Measurements from ENCODE around the gene ASB7.

Gene ASB7

GRCh38 chr15:100670505-100671021 is 68.2 kb downstream of the ASB7 start:
- no peak overlapping the region for H3K27ac ChIP-seq (ENCODE audit: extremely low read depth, low read depth, low read length)
- TF ChIP-seq ZIC2 (tag by site-specific recombination; IDR thresholded peaks at IDR 0.05), result 0 out of 2 replicates have a peak, but pooled peaks have one; percentile 29
- no peak for TF ChIP-seq ZNF610 (tag by site-specific recombination; IDR thresholded peaks at IDR 0.05; ENCODE audit: borderline replicate concordance)
- no peaks in the 10 kb centered on the region for H3K9me3 ChIP-seq (ENCODE audit: control insufficient read depth, insufficient read depth, low read depth, low read length)
- POLR2A ChIA-PET, result interaction anchor here (0.6 kb wide), 1 partner anchor 109 kb away, joined by 3 read pairs; no protein-coding TSS in a partner anchor
- no peak overlapping the region for H3K4me3 ChIP-seq (ENCODE audit: low read depth, low read length)
- no peaks in the 10 kb centered on the region for H3K4me1 ChIP-seq (ENCODE audit: control insufficient read depth, insufficient read depth, low read length)
- H3K36me3 ChIP-seq (ENCODE audit: control insufficient read depth in 2 of 2, insufficient read depth in 1 of 2, low read length in 2 of 2), result no peaks in the 10 kb centered on the region
- CTCF ChIA-PET, result no interaction called here

- CTCF ChIA-PET, result interaction anchor here (0.6 to 1.7 kb wide), 12 partner anchors 20 to 338 kb away, joined by 3 to 13 read pairs (median 4); no protein-coding TSS in a partner anchor
- H3K9me3 ChIP-seq (ENCODE audit: control insufficient read depth, insufficient read depth, low read depth, low read length), result no peaks in the 10 kb centered on the region
- H3K4me3 ChIP-seq (ENCODE audit: low read depth, low read length), result no peak overlapping the region
- no peaks in the 10 kb centered on the region for H3K36me3 ChIP-seq (ENCODE audit: control insufficient read depth in 2 of 2, insufficient read depth in 1 of 2, low read length in 2 of 2)
- POLR2A ChIA-PET, result interaction anchor here (0.6 kb wide), 1 partner anchor 108 kb away, joined by 3 read pairs; no protein-coding TSS in a partner anchor
- H3K4me1 ChIP-seq (ENCODE audit: control insufficient read depth, insufficient read depth, low read length), result no peaks in the 10 kb centered on the region
- TF ChIP-seq, protein P1, sequence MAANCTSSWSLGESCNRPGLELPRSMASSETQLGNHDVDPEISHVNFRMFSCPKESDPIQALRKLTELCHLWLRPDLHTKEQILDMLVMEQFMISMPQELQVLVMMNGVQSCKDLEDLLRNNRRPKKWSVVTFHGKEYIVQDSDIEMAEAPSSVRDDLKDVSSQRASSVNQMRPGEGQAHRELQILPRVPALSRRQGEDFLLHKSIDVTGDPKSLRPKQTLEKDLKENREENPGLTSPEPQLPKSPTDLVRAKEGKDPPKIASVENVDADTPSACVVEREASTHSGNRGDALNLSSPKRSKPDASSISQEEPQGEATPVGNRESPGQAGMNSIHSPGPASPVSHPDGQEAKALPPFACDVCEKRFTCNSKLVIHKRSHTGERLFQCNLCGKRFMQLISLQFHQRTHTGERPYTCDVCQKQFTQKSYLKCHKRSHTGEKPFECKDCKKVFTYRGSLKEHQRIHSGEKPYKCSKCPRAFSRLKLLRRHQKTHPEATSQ (tag by site-specific recombination; IDR thresholded peaks at IDR 0.05), result no peak
- no peak for TF ChIP-seq ZNF155 (tag by site-specific recombination; IDR thresholded peaks at IDR 0.05)
- TF ChIP-seq ZSCAN23 (tag by site-specific recombination; IDR thresholded peaks at IDR 0.05), result no peak
- no peak for TF ChIP-seq TRIM28 (IDR thresholded peaks at IDR 0.05; ENCODE audit: borderline replicate concordance, low read length)
- TF ChIP-seq ZNF768 (tag by site-specific recombination; IDR thresholded peaks at IDR 0.05), result no peak
- TF ChIP-seq ZNF366 (tag by site-specific recombination; conservative IDR thresholded peaks at IDR 0.05), result no peak
- no peak for TF ChIP-seq KLF17 (tag by site-specific recombination; IDR thresholded peaks at IDR 0.05)
- no peak for TF ChIP-seq ZFP37 (tag by site-specific recombination; IDR thresholded peaks at IDR 0.05)
- TF ChIP-seq, protein P2, sequence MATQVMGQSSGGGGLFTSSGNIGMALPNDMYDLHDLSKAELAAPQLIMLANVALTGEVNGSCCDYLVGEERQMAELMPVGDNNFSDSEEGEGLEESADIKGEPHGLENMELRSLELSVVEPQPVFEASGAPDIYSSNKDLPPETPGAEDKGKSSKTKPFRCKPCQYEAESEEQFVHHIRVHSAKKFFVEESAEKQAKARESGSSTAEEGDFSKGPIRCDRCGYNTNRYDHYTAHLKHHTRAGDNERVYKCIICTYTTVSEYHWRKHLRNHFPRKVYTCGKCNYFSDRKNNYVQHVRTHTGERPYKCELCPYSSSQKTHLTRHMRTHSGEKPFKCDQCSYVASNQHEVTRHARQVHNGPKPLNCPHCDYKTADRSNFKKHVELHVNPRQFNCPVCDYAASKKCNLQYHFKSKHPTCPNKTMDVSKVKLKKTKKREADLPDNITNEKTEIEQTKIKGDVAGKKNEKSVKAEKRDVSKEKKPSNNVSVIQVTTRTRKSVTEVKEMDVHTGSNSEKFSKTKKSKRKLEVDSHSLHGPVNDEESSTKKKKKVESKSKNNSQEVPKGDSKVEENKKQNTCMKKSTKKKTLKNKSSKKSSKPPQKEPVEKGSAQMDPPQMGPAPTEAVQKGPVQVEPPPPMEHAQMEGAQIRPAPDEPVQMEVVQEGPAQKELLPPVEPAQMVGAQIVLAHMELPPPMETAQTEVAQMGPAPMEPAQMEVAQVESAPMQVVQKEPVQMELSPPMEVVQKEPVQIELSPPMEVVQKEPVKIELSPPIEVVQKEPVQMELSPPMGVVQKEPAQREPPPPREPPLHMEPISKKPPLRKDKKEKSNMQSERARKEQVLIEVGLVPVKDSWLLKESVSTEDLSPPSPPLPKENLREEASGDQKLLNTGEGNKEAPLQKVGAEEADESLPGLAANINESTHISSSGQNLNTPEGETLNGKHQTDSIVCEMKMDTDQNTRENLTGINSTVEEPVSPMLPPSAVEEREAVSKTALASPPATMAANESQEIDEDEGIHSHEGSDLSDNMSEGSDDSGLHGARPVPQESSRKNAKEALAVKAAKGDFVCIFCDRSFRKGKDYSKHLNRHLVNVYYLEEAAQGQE (tag by site-specific recombination; IDR thresholded peaks at IDR 0.05), result no peak
- TF ChIP-seq BCL11A (tag by site-specific recombination; IDR thresholded peaks at IDR 0.05; ENCODE audit: low read depth), result no peak
- TF ChIP-seq PATZ1 (tag by site-specific recombination; IDR thresholded peaks at IDR 0.05), result no peak
- TF ChIP-seq YY2 (tag by site-specific recombination; IDR thresholded peaks at IDR 0.05), result no peak
- TF ChIP-seq ZNF558 (tag by site-specific recombination; IDR thresholded peaks at IDR 0.05), result no peak
- TF ChIP-seq PRDM10 (tag by site-specific recombination; IDR thresholded peaks at IDR 0.05), result no peak
- no peak for TF ChIP-seq ZNF394 (tag by site-specific recombination; IDR thresholded peaks at IDR 0.05; ENCODE audit: borderline replicate concordance)
- no peak for TF ChIP-seq GLI4 (tag by site-specific recombination; IDR thresholded peaks at IDR 0.05)
- TF ChIP-seq ZFP41 (tag by site-specific recombination; IDR thresholded peaks at IDR 0.05; ENCODE audit: borderline replicate concordance), result no peak
- TF ChIP-seq SCRT2 (tag by site-specific recombination; IDR thresholded peaks at IDR 0.05), result no peak
- H3K27ac ChIP-seq (ENCODE audit: extremely low read depth, low read depth, low read length), result no peak overlapping the region
These were observed 68.8 kb downstream of the ASB7 start for GRCh38 chr15:100671124-100671680.

All from HEK293 (cell line).